COLO668 (cell line): Measurements from ENCODE around the gene SLC66A1.

Experiments used
- DNase-seq: peaks from one replicate; lab custom pipeline; 2025; ENCODE audit not compliant: unreplicated experiment; lab: John Stamatoyannopoulos, UW

SLC66A1 gene

DNA sequence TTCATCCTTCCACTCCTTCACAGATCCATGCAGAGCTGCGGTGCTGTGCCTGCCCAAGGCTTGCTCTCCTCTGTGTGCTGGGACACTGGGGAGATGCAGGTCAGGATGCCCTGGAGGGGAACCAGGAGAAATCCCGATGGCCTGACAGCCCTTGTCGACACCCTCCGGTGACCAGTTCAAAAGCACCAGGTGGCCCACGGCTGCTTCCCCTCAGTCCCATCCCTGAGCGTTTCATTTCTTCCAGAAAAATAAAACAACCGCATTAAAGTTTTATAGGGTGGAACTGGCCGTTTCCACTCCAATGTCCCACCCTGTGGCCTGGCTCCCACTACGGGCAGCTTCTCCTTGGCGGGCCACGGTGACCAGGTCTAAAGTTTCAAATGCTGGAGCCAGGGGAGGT lies 48.3 kb downstream of the SLC66A1 start:
- DNase-seq, result no peak

DNA sequence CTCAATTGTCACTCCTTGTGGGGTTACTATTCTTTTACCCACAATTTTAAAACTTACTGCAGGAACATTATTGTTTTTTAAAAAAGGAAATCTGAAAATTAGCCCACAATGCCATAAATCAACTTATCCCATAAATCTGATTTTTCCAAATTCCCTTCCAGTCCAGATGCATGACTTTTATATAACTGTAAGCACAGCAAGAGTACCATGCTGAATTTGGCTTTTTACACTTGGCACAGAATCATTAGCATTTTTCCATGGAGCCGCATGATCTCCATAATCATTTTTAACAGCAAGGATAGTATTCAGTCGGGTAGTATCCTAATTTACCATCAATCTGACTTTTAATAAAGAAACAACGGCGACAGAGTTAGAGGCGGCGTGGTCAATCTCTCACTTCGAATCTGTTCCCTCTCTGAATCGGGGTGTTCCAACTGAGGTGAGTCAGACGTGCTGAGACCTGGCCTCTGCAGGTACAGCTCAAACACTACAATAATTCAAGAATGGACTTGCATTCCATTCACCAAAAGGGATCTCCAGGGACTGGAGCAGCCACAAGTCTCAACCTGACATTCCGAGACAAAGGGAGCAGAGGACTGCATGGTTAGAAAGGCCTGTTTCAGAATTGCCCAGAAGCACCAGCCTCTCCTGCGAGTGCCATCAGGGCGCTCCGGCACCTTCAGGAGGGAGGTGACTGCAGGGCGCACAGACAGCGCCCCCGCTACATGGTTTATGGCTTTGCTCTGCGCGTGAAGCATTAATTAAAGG lies 48.9 kb downstream of the SLC66A1 start:
- DNase-seq, result no peak

DNA sequence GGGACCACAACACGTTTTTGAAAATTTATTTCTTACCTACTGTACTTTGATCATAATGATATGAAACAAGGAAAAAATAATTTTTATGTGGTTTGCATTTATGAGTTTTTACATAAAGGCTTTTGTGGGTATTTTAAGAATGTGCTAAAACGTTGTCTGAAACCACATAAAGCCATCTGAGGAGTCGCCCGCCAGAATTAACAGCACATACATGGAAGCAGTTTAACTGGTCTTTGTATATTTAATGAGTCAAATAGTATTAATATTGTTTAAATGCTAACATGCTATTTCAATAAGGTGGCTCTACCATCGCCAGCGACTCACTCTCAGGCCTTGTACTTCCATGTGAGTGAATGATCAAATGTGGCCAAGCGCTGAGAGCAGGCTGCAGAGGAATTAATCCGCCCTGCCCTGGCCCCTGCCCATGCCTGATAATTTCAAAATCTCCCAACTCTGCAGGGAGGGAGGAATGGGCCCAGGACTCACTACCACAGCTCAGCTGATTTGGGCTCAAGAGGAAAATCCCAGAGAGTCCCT lies 49.6 kb downstream of the SLC66A1 start:
- no peak for DNase-seq

DNA sequence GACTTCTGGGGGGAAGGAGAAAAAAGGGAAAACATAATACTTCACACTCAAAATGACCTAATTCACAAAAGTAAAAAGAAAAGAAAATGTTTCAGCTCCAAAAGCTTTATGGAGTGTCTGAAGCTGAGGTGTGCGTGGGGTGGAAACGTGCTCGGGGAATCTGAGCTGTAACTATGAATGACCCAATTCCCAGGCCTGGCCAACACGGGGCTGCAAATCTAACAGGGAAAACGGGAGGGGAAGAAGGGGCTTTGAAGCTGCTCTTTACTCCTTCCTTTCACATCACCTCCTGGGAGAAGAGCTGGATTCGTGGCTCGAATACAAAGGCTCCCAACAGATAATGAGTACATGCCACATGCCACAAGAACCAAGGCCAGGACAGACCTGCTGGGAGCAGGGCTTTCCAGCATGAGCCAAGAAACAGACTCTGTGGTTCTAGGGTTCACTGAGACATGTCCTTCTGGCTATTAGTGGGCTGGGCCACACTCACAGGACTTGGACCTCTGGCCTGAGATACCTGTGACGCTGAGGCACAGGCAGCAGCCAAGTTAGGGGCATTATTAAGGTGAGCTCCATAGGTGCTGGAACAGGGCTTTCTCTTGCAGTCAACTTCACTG lies 51.5 kb downstream of the SLC66A1 start:
- DNase-seq, result no peak

DNA sequence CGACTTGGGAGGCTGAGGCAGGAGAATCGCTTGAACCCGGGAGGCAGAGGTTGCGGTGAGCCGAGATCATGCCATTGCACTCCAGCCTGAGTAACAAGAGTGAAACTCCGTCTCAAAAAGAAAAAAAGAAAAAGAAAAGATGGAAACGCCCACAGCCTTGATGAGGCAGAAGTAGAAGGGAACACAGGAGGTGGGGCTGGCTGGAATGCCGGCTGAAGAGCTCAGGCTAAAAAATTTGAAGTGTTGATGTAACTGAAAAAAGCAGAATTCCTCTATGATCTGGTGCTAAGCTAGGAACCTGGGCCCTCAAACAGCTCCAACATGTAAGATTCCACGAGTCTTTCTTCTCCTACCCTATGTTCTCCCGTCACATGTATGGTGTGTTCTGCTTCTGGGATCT lies 53.6 kb downstream of the SLC66A1 start:
- DNase-seq, result no peak

DNA sequence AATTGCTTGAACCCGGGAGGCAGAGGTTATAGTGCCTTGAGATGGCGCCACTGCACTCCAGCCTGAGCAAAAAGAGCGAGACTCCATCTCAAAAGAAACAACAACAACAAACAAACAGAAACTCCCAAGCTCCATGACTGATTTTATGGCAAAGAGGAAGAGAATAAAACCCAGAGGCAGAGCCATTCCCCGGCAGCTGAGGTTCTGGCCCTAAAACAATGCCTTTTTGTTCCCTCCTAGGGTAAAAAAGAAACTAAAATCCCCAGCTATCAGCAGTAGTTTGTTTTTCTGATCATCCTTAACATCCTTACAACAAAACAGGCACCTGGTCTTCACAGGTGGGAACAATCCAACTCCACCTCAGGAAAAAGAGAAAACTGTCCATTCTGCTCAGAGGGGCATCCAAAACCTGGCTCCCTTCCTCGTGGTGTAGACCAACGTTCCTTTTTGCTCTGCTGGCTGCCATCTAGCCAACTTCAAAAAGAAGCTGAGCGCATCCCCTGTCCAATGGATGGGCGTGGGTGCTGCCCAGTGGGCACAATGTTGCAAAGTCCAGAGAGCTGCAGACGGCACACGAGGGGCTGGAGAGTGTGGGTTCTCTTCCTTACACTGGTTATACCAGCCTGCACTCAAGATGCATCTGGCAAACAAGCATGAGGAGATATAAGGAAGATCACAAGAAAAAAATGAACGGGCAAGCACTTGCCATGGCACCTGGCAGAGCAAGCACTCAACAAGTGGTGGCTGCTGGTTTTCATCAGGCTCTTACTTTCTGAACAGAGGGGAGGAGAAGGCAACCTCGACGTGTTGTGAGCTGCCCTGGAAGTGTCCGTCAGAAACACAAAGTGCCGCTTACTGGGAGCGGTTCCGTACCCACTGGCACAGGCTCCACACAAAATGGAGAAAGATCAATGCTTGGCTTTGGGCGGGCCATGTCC lies 54.7 kb downstream of the SLC66A1 start:
- no peak for DNase-seq

DNA sequence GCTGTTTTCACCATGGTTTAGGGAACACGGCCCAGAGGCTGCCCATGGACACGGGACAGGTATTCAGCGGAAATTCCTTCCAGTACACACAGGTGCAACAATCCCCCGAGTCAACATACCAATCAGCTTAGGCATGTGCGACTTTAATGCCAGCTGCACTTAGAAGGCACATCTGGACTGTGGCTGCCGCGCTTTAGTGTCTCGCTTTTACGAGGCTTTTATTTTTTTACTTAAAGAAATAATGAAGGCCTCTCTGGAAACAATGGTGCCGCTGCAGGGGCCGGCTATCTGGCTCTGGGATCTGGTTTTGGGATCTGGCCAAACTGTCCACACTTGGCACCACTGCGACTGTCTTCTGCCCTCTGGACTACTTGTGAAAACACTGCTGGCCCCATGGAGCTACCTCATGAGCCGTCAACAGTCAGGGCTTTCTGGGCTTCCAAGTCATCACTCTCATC lies 55.5 kb downstream of the SLC66A1 start:
- no peak for DNase-seq

DNA sequence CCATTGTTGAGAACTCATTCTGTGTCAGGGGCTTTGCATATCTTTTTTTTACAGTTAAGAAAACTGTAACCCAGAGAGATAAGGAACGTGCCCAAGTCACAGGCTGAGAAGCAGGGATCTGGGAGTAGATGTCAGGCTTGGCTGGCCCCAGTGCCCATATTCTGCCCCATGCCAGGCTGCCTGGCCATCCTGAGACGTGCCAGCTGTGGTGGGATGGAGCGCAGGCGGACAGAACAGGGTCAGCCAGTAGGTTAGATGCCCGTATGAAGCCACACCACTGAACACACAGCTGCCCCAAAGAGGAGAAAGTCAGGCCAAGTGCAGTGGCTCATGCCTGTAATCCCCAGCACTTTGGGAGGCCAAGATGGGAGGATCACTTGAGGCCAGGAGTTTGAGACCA lies 55.9 kb downstream of the SLC66A1 start:
- no peak for DNase-seq

DNA sequence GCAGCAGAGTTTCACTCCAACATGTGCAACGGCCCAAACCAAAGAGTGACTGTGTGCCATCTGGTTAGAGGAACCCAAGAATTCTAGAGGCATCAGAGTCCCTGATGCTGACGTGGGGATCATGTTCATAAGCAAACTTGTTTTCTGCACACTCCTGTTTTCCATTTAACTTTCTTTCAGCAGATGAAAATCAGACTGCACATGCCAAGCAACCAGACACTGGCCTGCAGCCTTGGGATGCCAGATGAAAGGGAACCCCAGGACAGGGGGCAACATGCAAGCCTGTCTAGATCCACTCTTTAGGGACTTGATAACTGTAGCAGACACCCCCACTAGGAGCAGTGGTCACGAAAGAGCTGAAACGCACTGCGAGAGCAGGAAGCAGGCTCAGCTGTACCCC lies 56.8 kb downstream of the SLC66A1 start:
- no peak for DNase-seq

DNA sequence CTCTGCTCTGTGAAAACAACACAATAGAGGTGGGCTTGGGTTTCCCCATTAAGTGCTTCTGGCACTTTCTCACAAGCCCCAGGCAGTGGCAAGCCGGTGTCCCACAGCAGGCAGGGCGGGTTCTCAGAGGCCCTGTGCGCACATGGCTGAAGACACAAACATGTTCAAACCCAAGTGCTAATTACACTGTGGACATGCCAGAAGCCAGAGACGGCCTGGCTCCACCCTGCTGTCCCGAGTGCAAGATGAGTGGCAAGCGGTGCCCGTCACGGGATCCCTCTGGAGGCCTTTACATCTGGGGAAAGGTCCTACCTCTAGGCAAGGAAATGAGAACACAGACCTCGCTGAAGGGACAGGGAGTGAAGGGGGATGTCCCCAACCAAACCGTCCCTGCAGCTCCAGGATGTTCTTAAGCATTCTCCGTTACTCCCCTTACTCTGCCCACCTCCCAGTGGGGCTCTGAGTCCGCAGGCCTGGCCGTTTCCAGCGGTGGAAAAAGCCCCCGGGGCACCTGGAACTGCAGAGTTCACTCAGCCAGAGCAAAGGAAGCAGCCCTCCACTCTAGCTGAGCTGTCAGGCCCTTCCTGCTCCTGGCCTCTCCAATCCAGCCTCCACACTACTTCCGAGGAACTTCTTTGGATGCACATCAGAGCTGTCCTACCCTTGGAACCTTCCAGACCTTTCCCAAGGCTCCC lies 57.4 kb downstream of the SLC66A1 start:
- no peak for DNase-seq

DNA sequence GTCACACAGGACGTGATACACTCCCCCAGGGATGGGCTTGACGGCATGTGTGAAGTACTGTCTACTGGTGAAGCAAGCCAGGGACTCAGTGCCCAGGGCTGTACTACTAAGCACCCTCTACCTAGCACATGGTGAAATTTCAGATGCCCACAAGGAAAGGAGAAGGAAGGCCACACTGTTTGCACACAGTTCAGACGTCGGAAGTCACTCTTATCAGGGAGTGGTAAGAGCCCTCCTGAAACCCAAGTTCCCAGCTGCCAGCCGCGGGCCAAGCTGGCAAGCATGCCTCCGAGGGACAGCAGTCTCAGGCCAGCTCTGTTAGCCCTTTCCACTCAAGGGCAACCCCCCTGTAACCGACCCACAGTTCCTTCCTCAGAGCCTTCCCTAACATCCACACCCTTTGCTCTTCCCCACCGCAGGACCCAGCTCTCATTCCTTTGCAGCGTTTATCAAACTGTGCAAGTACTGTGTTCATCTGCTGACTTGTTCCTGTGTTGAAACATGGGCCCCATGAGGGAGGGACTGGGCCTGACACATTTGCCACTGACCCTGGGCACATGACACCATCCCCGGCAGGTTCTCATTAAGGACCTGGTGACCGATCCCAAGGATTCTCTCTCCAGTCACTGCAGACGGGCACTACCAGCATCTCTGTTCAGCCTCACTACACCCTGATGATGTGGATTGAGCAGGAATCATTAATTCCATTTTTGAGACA lies 58.5 kb downstream of the SLC66A1 start:
- no peak for DNase-seq

DNA sequence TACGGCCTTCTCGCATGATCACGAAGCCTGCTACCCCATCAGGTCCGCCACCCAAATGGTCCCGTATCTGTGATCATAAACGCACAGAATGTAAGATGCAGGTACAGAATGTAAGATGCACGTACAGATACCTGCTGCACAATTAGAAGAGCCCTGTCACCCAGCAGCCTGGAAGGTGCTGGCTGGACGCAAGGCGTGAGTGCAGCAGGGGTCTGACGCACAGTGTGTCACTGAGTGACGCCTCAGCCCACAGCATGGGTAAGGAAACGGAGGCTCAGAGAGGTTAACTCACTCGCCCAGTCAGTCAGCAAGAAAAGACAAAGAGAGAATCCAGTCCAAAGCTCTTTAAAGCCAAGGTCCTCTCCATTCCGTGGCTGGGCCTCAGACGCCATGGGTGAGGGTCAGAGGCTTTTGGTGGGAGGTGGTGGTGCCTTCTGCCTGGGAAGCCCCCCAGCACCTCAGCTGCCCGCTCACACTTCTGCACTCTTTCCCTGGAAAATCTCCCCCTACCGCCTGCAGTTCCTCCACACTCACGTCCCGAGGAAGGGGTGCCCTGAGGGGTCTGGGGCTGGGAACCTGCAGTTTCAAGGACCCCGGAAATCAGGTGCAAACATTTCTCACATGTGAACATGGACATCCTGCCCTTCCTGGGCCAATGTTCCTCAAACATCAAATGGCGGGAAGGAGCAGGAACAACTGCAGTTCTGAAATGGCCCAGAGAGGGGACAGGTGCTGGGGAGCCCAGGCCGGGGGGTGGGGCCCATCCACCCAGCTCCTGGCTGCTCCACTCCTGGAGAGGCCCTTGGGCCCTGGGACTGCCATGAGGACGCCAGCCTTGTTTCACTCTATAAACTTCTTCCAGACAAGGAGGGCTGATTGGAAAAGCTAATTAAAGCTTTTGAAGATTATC lies 59.4 kb downstream of the SLC66A1 start:
- DNase-seq, result no peak

DNA sequence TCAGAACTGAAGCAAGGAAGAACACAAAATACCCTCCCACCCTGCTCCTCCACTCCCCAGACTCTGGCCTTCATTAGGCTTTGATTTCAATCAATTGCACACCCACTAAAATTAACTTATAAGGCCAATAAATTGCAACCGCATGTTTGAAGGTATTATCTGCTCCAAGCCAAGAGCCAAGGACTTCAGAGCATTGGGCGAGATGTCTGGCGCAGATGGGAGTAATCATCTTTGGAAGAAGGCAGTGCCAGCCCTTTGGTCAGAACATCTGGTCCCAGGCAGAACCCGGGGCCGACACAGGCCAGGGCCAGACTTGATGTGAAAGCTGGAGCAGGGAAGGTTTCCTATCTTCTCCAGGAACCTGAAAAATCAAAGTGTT lies 60.0 kb downstream of the SLC66A1 start:
- DNase-seq, result no peak

DNA sequence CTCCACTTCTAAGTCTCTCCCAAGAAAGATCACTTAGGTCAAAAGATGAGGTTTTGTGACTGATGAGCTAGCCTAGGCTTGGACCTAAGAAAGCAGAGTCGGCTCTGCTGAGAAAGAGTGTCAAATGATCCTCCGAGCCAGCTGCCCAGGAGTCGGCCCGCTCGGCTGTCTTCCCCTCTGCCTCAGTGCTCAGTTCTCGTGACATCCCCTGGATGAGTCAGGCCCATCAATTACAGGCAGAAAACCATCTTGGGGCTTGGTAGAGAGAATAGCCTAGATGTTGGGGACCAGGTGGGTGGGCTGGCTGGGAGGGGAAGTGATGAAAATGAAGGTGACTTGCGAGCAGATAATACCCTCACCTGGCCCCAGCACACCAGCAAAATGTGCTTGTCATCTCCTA lies 60.5 kb downstream of the SLC66A1 start:
- no peak for DNase-seq

DNA sequence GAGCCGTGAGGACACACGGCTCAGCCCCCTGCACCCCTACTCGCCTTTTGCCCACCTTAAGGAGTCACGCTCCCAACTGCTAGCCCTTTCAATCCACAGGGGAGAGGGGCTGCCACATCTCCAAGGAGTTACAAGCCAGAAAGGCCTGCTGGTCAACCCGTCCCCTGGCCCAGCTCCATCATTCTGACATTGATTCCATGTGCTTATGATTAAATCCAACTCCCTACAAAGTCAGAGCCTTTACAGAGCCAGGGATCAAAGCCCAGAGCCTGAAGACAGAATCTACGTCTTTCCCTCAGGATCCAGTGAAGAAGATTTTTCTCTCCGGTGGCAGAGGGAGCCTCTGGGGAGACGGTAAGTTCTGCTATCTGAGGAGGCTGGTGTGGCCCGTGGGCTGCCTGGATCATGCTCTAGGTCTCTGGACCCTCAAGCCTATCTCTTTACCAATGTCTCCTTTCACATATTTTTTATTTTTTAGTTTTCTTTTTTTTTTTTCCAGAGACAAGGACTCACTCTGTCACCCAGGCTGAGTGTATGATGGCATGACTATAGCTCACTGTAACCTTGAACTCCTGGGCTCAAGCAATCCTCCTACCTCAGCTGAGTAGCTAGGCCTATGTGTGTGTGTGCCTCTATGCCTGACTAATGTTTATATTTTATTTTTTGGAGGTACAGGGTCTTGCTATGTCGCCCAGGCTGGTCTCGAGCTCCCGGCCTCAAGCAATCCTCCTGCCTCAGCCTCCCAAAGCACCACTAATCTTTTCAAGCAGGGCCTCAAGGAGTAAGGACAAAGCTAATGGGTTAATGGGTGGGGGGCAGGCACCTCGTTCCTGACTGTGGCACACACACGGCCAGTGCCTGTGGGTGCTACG lies 61.3 kb downstream of the SLC66A1 start:
- DNase-seq, result no peak

DNA sequence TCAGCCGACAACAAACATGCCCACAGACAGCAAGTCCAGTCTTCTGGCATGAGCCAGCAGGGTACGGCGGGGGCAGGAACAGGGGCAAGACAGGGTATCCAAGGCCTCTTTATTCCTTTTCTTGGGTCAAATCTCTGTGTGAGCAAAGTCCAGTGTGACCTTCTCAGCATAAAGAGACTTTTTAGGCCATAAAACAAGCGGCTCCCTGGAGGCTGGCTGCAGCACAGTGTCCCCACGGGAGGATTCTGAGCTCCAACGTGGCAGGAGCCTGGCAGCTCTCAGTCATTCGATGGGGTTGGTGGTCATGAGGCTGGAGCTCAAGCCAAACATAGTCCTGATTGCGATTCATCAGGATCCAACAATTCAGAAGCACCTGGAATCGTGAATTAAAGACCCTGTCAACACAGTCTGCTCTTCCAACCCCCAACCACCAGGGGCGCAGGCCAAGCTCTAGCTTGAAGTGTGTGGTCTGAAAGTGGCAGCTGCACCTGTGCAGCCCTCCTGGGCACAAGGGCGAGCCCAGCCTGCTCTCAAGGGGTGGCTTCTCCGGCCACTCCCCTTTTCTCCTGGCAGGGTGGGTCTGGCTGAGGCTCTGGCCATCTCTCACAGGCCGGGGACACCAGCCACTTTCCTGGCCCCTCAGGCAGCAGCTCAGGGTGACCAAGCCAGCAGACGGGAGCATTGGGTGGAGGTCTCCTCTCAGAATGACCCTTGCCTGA lies 62.1 kb downstream of the SLC66A1 start:
- peak; percentile 40 for DNase-seq

DNA sequence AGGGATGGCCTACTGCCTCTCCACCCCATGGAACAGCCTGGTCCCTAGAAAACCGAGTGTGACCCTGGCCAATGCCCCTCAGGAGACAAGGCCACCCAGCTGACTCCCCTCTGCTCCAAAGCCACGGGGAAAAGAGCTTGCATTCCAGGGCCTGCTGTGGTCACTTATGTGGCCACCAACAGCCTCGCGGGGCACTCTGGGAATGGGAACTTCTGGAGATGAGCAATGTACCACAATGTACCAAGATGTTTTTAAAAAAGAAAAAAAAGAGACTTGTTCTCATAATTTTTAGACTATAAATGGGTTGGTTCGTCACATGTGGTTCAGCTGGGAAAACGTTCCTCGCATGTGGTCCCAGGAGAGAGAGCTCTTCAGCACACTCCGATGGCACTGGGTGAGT lies 62.8 kb downstream of the SLC66A1 start:
- no peak for DNase-seq
